Fibroblast of lung (primary cell): ENCODE measurements around the gene R3HDM4. TPM values are rescaled to one million over a fixed set of nuclear protein-coding genes. Genes with fewer than 3 reads are reported as not detected.

ENCODE experiments used
- DNase-seq, 2 donors: peaks; one replicate each; pipeline versions ENCODE4 v3.0.0 to v3.0.0-alpha.2; 2010; ENCODE audit warnings: low read depth in 2 of 2
- H2AFZ ChIP-seq: 2 replicates; pipeline ENCODE4 v1.5.1; 2012; ENCODE audit warnings: low read length, control low read depth, inconsistent platforms
- H3K27ac ChIP-seq: 2 replicates; pipeline ENCODE4 v1.5.1; 2011; ENCODE audit warnings: low read length, control low read depth; ENCODE audit not compliant: insufficient read depth
- H3K27me3 ChIP-seq: 2 replicates; pipeline ENCODE4 v1.5.1; 2011; ENCODE audit warnings: mild to moderate bottlenecking, low read length; ENCODE audit not compliant: control insufficient read depth, insufficient read depth
- H3K36me3 ChIP-seq: 2 replicates; pipeline ENCODE4 v1.5.1; 2011; ENCODE audit warnings: low read length; ENCODE audit not compliant: control insufficient read depth, insufficient read depth
- H3K4me1 ChIP-seq: 2 replicates; pipeline ENCODE4 v1.5.1; 2011; ENCODE audit warnings: low read length; ENCODE audit not compliant: control insufficient read depth, insufficient read depth; ENCODE audit errors: extremely low read depth
- H3K4me2 ChIP-seq: 2 replicates; pipeline ENCODE4 v1.5.1; 2011; ENCODE audit warnings: low read length, control low read depth; ENCODE audit not compliant: insufficient read depth; ENCODE audit errors: extremely low read depth
- H3K4me3 ChIP-seq, 4 experiments: fragments of 200-600 bp in 1 of 4; sonication (generic) in 1 of 4; replicated peaks in 1 of 4; 2 replicates each; pipeline ENCODE4 v1.5.1; 2011 to 2016; ENCODE audit warnings: low read length in 4 of 4, low read depth in 3 of 4, mild to moderate bottlenecking in 3 of 4, control low read depth in 2 of 4, inconsistent platforms in 1 of 4, mixed read lengths in 1 of 4; ENCODE audit not compliant: insufficient read depth in 1 of 4; ENCODE audit errors: control extremely low read depth in 1 of 4
- H3K79me2 ChIP-seq: 2 replicates; pipeline ENCODE4 v1.5.1; 2012; ENCODE audit warnings: mild to moderate bottlenecking, low read length, inconsistent platforms; ENCODE audit not compliant: control insufficient read depth, insufficient read depth
- H3K9ac ChIP-seq: 2 replicates; pipeline ENCODE4 v1.5.1; 2011; ENCODE audit warnings: mild to moderate bottlenecking, low read length, control low read depth; ENCODE audit not compliant: insufficient read depth
- H3K9me3 ChIP-seq: 2 replicates; pipeline ENCODE4 v1.5.1; 2012; ENCODE audit warnings: low read depth, low read length; ENCODE audit not compliant: control insufficient read depth, insufficient read depth
- H4K20me1 ChIP-seq: 2 replicates; pipeline ENCODE4 v1.5.1; 2011; ENCODE audit warnings: low read length; ENCODE audit not compliant: control insufficient read depth, insufficient read depth; ENCODE audit errors: extremely low read depth
- EZH2 ChIP-seq: IDR thresholded peaks from 2 replicates; pipeline ENCODE4 v1.5.1; 2012; ENCODE audit warnings: low read length, control low read depth, mild to moderate bottlenecking; ENCODE audit errors: missing control alignments
- polyA plus RNA-seq, 2 donors: library from polyadenylated mRNA; depleted of rRNA in 1 of 2; stranded (reverse) in 1 of 2; unstranded in 1 of 2; fragments of >200 nt; gene quantifications; 2 replicates each; pipeline ENCODE4 v1.2.1, GENCODE V29; 2011 to 2012; ENCODE audit warnings: missing spikeins in 1 of 2
- total RNA-seq: library from RNA; depleted of rRNA; stranded (reverse); fragments of >200 nt; gene quantifications from 2 replicates; pipeline ENCODE4 v1.2.1, GENCODE V29; 2014
- TF ChIP-seq, protein P1 (sequence below), 2 donors: IDR thresholded peaks in 1 of 2; conservative IDR thresholded peaks in 1 of 2; 1 replicate in 1 of 2; 2 replicates in 1 of 2; pipeline ENCODE4 v1.5.1; 2011 to 2012; ENCODE audit warnings: low read length in 2 of 2, control low read depth in 1 of 2, inconsistent platforms in 1 of 2, low read depth in 1 of 2, mild to moderate bottlenecking in 1 of 2

Gene R3HDM4
- total and polyA plus RNA-seq, 2 donors (not counting 1 experiment from before 2014, with no cell fraction given), result 13.2 to 25.5 TPM

DNA sequence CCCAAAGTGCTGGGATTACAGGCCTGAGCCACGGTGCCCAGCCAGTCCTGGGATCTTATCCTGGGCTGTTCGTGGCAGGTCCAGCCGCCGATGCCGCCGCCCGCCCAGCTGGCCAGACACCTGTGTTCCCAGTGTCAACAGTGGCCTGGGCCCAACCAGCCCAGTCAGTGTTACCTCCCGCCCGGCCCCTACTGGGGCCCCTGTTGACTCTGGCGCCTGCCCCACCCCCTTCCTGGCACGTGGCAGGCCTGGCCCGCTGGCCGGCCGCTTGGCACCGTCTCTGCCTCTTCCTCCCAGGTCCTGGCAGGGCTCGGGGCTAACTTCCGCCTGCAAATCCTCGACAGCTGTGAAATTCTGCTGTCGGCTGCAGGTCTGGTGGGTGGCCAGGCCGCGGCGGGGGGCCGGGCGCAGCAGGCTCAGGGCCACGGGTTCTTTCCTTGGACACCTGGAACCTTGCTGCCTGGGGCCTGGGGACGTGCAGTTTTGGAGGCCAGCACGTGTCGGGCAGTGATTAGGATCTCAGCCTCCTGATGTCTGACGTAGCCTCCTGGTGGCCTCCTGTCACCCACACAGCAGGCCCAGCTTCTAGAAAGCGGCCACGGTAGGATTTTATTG is 22.0 kb upstream of the R3HDM4 start:
- TF ChIP-seq, protein P1, sequence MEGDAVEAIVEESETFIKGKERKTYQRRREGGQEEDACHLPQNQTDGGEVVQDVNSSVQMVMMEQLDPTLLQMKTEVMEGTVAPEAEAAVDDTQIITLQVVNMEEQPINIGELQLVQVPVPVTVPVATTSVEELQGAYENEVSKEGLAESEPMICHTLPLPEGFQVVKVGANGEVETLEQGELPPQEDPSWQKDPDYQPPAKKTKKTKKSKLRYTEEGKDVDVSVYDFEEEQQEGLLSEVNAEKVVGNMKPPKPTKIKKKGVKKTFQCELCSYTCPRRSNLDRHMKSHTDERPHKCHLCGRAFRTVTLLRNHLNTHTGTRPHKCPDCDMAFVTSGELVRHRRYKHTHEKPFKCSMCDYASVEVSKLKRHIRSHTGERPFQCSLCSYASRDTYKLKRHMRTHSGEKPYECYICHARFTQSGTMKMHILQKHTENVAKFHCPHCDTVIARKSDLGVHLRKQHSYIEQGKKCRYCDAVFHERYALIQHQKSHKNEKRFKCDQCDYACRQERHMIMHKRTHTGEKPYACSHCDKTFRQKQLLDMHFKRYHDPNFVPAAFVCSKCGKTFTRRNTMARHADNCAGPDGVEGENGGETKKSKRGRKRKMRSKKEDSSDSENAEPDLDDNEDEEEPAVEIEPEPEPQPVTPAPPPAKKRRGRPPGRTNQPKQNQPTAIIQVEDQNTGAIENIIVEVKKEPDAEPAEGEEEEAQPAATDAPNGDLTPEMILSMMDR (conservative IDR thresholded peaks at IDR 0.05 in 1 of 2, IDR thresholded peaks at IDR 0.05 in 1 of 2; ENCODE audit: low read depth in 1 of 2, low read length in 2 of 2), result no peak
- TF ChIP-seq EZH2, result no peak
- Histone ChIP-seq H3K4me2 (no peak overlapping the region), H3K9ac (no peak overlapping the region), H3K27me3 (no peaks in the 10 kb centered on the region), H3K36me3 (peaks cover 14% of the 10 kb centered on the region), H3K27ac (peak overlapping the region; percentile 65), H2AFZ (no peak overlapping the region), H3K79me2 (peaks cover 56% of the 10 kb centered on the region), H3K4me3 (no peak overlapping the region), H3K4me1 (peaks cover 26% of the 10 kb centered on the region), H4K20me1 (no peaks in the 10 kb centered on the region), H3K9me3 (no peaks in the 10 kb centered on the region)
- peak; percentile 74 to 82 for DNase-seq

DNA sequence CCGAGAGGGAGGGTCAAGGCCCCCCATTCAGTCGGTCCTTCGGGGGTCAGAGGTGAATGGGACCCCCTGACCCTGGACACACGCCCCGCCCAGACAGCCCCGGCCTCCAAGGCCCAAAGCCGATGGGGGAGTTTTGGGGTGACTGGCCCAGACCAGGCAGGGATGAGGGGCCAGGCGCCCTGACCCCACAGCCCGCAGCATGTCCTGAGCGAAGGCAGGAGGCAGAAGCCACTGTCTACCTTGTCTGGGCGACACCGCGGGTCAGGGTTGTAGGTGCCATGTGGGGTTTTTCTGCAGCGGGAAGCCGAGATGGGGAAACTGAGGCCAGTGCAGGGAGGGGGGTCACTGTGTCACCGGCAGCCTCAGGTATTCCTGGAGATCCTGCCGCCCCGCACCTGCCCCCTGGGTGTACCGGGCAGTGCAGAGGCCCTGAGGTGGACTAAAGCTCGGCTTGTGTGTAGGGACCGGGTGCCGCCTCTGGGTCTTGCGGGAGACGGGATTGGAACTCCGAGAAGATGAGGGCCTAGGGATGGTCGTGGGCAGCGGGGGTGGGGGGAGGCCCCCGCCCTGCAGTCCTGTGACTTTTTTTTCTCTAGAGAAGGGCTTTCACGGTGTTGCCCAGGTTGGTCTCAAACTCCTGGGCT is 21.3 kb upstream of the R3HDM4 start:
- H3K4me2 ChIP-seq, result peak overlapping the region; percentile 25
- no peak overlapping the region for H2AFZ ChIP-seq
- H3K4me1 ChIP-seq, result peaks cover 26% of the 10 kb centered on the region
- H3K27ac ChIP-seq, result peak overlapping the region; percentile 90
- no peaks in the 10 kb centered on the region for H4K20me1 ChIP-seq
- H3K9ac ChIP-seq, result no peak overlapping the region
- TF ChIP-seq EZH2, result no peak
- TF ChIP-seq, protein P1 (conservative IDR thresholded peaks at IDR 0.05 in 1 of 2, IDR thresholded peaks at IDR 0.05 in 1 of 2; ENCODE audit: low read depth in 1 of 2, low read length in 2 of 2), result no peak
- H3K27me3 ChIP-seq, result no peaks in the 10 kb centered on the region
- DNase-seq, result no peak
- peaks cover 14% of the 10 kb centered on the region for H3K36me3 ChIP-seq
- no peak overlapping the region for H3K4me3 ChIP-seq
- H3K9me3 ChIP-seq, result no peaks in the 10 kb centered on the region
- H3K79me2 ChIP-seq, result peaks cover 49% of the 10 kb centered on the region

DNA sequence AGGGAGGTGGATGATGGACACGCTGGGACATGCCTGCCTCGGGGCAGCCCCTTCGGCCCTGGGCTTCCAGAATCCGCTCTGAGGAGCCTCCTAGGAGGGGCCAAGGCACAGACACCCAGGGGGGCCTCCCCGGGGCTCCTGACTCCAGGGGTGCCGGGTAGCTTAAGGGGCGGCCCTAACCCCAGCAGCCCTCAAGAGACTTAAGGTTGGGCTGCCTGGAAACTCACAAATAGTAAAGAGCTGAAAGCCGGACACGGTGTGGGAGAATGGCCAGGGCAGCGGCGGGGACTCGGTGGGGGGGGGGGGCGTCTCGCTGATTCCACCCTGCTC is 20.5 kb upstream of the R3HDM4 start:
- peak overlapping the region; percentile 90 for H3K27ac ChIP-seq
- no peaks in the 10 kb centered on the region for H4K20me1 ChIP-seq
- H3K36me3 ChIP-seq, result peaks cover 14% of the 10 kb centered on the region
- H3K4me3 ChIP-seq, result peak overlapping the region in 1 of 4 experiments; percentile 40
- H3K79me2 ChIP-seq, result peaks cover 51% of the 10 kb centered on the region
- H3K27me3 ChIP-seq, result no peaks in the 10 kb centered on the region
- no peaks in the 10 kb centered on the region for H3K9me3 ChIP-seq
- H3K4me2 ChIP-seq, result peak overlapping the region; percentile 7
- TF ChIP-seq, protein P1 (conservative IDR thresholded peaks at IDR 0.05 in 1 of 2, IDR thresholded peaks at IDR 0.05 in 1 of 2; ENCODE audit: low read depth in 1 of 2, low read length in 2 of 2), result no peak
- TF ChIP-seq EZH2, result no peak
- H2AFZ ChIP-seq, result no peak overlapping the region
- peak overlapping the region; percentile 5 for H3K9ac ChIP-seq
- peaks cover 26% of the 10 kb centered on the region for H3K4me1 ChIP-seq
- no peak for DNase-seq
